Measurements from ENCODE around the gene GABPA.
"Not testable (repeated sequence)": the region's sequence is repeated elsewhere in the genome, so short reads cannot be mapped to it uniquely, and the experiment has no call there.

The GABPA gene

DNA sequence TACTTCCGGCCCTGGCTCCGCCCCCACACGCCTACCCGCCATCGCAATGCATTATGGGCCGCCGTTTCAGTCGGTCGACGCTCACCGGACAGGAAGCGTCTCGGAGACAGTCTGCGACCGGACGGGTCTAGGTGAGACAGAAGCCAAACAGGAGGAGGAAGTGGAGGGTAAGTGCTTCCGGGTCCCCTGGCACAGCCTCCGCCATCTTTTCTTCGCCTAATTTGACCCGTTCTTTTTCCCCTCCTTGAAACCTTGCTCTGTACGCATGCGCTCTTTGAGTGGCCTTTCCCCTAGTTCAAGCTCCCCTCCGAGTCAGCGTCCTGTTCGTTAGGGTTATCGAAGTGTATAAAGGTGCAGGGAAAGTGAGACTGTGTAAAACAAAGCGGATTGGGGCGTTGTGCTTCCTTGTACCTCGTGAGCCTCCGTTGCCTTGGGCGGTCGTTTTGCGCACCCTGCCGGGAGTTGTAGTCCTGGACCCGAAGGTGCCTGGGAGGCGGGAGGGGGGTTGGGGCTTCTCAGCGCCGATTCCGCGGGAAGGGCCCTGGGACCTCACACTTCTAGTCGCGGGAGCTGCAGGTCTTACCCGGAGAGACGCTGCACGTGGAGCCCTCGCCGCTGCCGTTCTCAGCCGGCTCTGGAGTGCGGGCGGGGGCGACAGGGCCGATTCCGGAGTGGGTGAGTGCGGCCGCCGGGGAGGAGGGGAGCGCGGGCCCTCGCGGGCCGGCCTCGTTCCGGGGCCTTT, at the start of gene GABPA, which contains the start of gene ATP5PF:
Gene GABPA (plus strand): TSS at position 69 of the 742 bp plus-strand sequence. CDS start 6,627 bp downstream, outside the sequence.
Gene ATP5PF (minus strand): TSS at position 1 of the 742 bp plus-strand sequence. CDS start 5,110 bp downstream, outside the sequence.
- DNase-seq (ENCODE audit: low read depth) = peak; percentile 96

DNA sequence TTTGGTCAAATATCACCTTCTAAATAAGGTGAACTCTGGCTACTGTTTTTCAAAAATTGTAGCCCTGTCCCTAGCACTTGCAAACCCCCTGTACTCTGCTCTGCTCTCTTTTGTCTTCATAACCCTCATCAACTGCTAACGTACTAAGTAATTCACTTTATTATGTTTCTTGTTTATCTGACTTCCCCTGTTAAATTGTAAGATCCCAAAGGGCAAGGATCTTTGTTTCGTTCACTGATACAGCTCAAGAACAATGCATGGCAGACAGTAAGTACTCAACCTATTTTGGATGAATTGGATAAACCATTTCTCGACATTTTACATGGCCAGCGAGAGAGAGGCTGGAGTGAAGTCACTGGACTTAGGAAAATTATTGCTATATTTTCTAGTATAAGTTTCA, 47.0 kb upstream of the GABPA start:
- DNase-seq (ENCODE audit: low read depth) = no peak

DNA sequence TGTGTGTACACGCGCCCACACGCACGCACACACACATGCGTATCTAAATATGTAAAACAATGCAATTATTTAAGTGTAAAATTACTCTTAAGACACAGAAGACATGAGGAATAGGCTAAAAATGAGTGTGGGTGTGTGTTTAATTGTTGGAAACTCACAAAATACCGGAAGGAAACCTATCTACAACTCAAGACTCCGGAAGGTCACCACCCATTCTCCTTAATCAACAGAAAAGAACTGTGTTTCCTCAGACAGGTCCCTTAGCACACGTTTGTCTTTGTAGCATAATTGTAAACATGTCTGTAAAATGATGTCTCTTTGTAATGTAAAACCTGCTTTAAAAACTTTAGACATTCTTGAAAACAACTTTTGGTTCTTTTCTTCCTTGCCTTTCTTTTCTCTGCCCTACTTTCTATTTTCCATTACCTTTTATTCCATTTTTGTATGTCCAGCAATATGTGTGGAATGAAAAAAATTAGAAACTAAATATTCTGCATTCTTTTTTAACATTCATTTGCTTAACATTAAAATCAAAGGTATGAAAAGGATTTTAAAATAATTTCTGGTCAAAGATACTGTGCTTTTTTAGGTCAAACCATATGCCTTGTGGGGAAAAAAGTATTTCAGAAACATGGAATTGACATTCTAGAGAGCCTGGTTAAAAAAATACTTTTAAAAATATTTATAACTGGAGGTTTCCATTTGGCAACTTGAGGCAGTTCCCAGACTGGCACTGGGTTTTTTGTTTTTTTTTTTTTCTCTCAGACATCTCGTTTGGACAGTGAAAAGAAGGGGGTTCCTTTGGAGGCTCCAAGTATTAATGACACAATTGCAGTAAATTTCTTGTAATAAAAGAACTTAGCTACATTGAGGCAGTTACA, 46.3 kb upstream of the GABPA start:
- DNase-seq (ENCODE audit: low read depth) = no peak

DNA sequence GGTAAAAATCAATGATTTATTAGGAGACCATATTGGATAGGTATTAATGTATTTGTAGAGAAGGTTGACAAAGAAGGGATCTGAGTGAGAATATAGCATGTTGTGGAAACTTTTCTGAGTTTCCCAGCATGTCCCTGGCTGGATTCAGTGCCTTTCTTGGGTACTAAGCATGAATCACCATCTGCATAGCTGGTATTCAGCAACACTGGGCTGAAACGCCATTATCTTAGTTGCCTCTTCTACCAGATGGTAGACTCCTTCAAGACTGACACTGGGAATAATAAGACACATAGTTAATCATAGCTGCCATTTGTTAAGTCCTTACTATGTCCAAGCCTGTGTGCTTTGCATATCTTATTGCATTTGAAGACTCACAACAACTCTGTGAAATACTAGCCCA, 45.5 kb upstream of the GABPA start:
- DNase-seq (ENCODE audit: low read depth) = no peak

DNA sequence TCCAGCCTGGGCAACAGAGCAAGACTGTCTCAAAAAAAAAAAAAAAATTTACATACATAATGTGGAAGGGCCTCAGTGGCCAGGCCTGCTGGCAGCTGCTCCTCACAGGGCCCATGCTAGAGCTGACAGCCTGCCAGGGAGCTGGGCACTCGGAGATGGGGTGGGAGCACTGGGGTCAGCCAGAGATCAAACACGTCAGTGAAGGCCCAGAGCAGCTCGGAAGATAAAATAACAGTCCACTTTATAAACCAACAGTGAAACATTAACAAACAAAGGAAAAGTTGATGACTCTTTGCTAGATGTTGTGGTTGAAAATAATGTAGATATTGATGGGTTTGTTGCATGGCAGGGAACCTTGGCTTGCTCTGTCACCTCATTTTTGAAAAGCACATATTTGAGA, 42.8 kb upstream of the GABPA start:
- DNase-seq (ENCODE audit: low read depth) = no peak

DNA sequence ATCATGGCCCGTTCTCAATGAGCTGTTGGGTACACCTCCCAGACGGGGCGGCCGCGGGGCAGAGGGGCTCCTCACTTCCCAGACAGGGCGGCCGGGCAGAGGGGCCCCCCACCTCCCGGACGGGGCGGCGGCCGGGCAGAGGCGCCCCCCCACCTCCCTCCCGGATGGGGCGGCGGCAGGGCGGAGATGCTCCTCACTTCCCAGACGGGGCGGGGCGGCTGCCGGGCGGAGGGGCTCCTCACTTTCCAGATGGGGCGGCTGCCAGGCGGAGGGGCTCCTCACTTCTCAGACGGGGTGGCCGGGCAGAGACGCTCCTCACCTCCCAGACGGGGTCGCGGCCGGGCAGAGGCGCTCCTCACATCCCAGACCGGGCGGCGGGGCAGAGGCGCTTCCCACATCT, 39.3 kb upstream of the GABPA start:
- DNase-seq (ENCODE audit: low read depth) = not testable (repeated sequence)

DNA sequence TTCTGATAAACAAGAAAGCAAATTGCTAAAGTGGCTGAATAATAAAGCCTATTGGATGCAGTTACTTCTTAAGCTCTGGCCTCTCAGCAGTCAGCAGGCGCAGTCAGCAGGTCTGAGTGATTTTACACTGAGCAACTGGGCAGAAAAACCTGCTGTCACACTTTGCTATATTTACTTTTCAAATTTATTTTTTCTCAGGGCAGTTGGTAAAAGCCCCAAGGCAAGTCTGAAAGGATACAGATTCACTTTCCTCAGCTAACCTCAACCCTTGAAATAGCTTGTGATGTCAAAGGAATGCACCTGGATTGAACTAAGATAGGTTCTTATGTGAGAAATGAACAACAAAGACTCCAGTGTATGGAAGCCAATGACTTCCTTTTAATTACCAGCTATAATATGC, 34.0 kb upstream of the GABPA start:
- no peak for DNase-seq (ENCODE audit: low read depth)

DNA sequence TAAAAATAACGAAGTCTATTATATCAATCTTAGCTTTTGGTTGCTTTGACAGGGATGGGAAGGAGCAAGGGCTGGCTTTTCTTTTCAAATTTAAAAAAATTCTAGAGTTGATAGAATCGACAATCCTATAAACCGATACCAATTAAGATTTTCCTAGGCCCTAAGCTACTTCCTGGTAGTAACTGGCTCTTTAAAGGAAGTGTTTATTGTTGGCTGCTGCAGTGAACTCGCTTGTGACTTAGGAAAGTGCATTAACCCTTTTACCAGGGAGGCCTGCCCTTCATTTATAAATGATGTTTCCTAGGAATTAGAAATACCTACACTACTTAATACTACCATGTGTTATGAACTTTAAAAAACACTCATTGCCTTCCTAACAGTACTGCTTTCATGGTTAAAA, 33.2 kb upstream of the GABPA start:
- DNase-seq (ENCODE audit: low read depth) = no peak

DNA sequence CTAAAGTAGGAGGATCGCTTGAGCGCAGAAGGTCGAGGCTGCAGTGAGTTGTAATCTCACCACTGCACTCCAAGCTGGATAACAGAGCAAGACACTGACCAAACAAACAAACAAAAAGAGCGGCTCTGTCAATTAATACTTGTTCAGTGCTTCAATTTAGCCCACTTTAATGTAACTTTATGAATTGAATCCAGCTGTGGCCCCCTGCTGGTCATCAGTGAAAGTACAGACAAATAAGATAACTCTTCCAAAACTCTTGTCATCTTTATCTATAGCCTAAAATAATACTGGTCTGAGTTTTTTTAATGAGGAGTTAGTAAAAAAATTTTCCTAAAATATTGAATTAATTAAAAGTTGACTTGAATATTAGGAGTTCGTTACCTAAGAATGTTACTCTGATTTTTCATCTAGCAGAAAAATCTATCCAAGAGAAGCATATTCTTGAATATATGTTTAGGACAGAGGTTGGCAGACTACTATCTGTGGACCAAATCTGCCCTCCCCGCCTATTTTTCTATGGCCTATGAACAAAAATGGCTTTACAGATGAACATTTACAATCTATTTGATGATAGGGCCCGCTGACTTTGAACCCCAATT, 26.2 kb upstream of the GABPA start:
- no peak for DNase-seq (ENCODE audit: low read depth)

DNA sequence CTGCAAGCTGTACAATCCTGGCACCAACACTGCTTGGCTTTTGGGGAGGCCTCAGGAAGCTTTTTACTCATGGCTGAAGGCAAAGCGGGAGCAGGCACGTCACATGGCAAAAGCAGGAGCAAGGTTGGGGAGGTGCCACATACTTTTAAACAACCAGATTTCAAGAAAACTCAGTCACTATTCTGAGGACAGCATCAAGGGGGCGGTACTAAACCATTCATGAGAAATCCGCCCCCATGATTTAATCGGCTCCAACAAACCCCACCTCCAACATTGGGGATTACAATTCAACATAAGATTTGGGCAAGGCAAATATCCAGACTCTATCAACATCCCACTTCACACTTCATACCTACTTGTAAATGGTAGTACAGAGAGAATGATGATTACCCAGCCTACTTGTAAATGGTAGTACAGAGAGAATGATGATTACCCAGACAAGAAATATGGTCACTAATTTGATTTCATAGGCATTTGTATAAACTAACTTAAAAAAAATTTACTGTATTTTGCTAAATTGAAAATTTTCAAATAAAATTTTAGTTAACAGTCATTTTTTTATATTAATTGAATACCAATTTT, 25.0 kb upstream of the GABPA start:
- DNase-seq (ENCODE audit: low read depth) = no peak

DNA sequence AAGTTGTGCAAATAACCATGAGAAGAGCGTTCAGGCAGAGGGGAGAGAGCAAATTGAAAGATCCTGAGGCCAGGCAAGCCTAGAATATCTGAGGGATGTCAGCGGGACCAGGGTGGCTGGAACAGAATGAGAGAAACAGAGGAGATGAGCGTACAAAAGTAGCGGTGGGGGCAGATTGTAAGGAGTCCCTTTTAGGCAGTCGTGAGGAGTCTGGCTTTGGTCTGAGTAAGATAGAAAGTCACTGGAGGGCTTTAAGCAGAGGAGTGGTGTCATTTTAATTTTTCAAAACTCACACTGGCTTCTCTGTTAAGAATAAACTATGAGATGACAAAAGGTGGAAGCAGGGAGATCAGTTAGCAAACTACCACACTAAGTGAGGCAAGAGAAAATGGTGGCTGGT, 24.2 kb upstream of the GABPA start:
- DNase-seq (ENCODE audit: low read depth) = no peak

DNA sequence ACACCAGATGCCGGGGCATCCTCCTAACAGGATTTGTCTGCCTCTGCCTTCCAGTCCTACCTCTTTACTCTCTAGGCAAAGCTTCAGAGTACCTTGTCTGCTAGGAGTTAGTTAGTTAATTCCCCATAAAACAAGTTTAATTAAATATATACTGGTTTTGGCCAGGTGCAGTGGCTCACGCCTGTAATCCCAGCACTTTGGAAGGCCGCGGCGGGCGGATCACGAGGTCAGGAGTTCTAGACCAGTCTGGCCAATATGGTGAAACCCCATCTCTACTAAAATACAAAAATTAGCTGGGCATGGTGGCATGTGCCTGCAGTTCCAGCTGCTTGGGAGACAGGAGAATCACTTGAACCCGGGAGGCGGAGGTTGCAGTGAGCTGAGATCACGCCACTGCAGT, 20.7 kb upstream of the GABPA start:
- not testable (repeated sequence) for DNase-seq (ENCODE audit: low read depth)

DNA sequence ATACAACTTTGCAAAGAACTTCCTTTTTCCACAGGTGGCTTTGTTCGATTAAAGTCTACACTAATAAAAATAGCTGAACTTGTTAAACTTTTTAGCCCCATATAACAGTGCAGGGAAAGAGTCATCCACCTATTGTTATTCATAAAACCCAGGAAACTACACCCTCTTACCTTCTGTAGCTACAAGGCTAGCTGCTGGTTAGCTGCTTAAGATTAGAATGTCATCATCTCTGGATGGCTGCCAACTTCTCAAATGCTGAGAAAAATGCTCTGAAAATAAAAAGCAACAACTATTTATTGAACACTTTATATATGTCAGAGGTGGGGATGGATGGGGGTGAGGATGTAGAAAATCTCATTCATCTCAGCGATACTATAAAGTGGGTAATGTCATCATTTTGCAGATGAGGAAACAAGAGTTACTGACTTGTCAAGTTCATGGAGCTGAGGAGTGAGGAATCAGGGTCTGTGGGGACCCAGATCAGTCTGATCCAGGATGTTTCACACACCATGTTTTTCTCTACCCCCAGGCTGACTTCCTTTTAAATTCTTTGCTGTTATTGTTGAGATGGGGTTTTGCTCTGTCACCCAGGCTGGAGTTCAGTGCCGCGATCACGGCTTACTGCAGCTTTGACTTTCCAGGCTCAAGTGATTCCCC, 17.2 kb upstream of the GABPA start:
- DNase-seq (ENCODE audit: low read depth) = no peak

DNA sequence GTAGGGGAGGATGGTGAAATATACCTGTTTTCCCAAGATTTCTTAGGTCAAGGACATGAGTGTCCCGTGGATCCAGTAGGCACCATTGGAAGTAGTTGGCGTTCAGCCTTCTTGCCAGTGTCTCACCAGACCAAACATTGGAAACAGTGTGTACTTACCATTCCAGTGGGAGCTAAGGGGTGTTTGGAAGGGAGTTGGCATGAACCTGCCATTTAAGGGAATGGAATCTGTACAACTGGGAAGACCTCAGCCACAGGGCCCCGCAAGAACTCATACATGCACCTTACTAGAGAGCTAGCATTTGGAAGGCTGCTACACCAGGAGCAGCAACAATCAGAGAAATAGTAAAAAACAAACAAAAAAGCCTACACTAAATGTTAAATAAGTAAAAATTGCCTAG, 12.8 kb upstream of the GABPA start:
- DNase-seq (ENCODE audit: low read depth) = no peak

DNA sequence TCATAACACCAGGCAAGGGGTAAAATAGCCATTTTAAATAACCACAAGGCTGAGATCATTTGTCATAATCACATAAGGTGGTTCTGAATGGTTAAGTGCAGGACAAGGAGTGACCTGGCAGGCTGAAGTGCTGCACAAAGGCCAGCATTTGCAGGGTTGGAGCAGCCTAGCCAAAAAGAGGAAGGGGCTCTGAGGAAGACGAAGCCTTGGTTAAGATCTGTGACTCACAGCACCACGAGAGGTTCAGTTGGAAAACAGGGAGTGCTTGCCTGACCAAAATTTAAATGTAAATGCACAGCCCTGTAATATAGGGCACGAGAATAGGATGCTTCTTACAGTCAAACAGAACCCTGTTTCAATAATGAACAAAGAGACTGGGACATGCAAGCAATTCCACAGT, 12.1 kb upstream of the GABPA start:
- no peak for DNase-seq (ENCODE audit: low read depth)

DNA sequence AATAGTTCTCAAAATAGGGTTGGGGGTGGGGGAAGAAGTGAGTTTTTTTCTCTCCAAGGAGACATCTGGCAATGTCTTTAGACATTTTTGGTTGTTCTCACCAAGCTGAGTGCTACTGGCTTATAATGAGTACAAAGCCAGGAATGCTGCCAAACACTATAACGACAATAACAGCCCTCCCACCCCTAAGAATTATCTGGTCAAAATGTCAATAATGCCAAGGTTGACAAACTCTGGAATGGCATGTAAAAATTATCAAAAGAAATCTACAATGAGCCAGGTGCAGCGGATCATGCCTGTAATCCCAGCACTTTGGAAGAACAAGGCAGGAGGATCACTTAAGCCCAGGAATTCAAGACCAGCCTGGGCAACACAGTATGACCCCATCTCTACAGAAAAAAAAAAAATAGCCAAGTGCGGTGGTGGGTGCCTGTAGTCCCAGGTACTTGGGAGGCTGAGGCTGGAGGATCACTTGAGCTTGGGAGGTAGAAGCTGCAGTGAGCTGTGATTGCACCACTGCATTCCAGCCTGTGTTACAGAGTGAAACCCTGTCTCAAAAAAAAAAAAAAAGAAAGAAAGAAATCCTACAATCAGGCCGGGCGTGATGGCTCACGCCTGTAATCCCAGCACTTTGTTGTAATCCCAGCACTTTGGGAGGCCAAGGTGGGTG, 2.5 kb upstream of the GABPA start:
- DNase-seq (ENCODE audit: low read depth) = no peak

DNA sequence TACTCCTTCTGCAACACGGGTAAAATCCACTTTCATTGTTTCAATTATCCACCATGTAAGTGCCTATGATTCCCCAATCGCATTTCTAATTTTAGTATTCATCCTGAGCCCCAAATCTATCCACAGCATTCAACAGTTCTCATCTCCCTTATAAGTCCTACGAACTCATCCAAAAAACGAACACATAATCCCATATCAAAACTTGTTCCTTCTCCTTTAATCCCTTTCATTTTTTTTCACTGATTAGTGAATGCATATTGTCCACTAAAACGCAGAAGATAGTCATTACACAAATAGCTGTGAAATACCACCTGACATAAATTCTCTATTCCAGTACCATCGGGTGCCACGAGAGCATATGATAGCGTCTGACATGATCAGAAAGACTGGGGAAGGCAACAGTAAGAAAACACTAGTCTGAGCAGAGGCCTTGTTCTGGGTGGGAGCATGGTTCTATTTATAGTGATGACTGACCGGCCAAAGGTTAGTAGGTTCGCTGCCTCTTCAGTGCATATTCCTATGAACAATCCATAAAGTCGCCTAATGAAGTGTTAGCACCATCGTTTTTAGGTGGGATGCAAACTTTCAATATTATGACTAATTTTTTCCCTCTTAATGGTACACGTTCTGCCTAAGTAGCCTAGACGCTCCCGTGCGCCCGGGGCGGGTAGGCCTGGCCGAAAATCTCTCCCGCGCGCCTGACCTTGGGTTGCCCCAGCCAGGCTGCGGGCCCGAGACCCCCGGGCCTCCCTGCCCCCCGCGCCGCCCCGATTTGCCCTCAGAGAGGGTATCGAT, 716 bp upstream of the GABPA start:
- DNase-seq (ENCODE audit: low read depth) = no peak

DNA sequence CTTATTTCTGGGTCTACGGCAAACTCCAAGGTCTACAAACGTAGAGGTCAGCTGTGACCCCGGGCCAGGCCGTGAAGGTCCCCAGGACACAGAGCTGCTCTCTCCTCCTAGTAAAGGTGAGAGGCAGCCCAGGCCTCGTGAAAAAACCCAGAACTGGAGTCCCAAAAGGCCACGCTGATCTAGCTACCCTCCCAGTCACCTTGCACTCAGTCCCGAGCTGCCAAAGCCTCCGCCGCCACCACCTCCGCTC, 193 bp upstream of the GABPA start:
- DNase-seq (ENCODE audit: low read depth) = no peak

DNA sequence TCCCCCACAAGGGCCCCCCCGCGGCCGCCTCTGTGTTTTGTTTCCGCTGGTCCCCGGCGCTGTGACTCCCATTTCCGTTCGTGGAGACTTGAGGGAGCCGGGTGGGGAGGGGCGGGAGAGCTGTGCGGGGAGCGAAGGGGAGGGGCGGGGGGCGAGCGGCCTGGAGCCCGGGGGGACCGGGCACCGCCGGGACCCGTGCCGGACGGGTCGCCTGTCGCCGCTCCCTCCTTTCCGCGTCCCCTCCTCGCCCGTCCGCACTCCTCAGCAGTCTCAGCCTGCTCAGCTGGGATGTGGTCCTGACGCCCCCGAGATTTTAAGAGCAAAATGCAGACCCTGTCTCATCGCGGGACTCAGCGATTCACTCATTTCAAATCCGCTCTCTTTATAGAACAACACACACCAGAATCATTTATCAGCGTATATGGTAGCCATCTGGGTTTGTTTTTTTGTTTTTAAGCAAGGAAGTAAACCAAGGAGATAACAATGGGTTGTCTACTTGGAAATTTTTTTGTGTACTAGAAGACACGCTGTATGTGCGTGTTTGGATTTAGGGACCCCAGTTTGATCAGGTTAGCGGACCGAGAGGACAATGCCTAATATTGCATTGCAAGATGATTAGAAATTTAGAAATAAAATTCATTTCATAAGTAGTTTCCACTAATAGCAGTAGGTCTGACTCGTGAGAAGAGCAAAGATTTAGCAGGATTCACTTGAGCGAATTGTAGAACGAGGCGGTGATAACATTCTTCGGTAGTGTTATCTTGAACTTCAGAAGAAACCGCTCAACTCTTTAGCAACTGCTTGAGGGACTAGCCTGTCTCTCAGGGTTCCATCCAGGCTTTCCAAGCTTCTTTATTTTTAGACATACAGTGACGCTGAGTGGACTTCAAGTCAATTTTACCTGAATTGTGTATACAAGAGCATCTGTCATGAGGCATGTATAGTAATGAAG, 1.1 kb downstream of the GABPA start:
- DNase-seq (ENCODE audit: low read depth) = peak; percentile 60

DNA sequence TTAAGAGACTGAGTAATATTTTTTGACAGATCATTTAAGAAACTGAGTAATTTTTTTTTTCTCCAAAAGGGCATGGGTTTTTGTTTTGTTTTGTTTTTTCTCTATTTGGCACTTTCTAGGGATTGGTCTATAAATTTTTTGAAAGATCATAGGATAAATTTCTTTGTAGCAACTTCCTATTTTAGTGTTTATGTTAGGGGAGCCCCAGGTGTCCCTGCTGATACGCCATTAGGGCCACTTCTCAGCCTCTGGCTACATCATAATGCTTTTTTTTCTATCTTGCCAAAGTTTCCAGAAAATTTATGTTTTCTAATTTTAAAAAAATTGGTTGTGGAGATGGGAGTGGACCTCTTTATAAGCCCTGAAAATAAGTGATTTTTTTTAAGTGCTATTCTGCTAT, 2.6 kb downstream of the GABPA start:
- no peak for DNase-seq (ENCODE audit: low read depth)

Measured in T-helper 22 cell (primary cell).